HepG2 (cell line): Measurements from ENCODE around the gene SORBS2. TPM values are rescaled to one million over a fixed set of nuclear protein-coding genes. Genes with fewer than 3 reads are reported as not detected.

Experiments
- ATAC-seq: fragments of 200-7000 bp; cut with Tn5 transposase; 3 replicates; pipeline ENCODE4 v1.9.1; 2020; ENCODE audit warnings: mild to moderate bottlenecking, moderate library complexity
- BruUV-seq: library from RNA; stranded (reverse); fragments of 400-500 nt; replicated peaks from 2 replicates; lab custom pipeline; 2021; lab: Mats Ljungman, UMichigan
- CTCF ChIA-PET: fragments of 300-600 bp; formaldehyde crosslinking; extraction: SDS; loops from one replicate; lab custom pipeline; 2021; ENCODE audit warnings: low total read pairs, inconsistent platforms, low intra/inter-chr PET ratio; lab: Yijun Ruan, JAX
- POLR2A ChIA-PET: fragments of 350-600 bp; sonication (Branson Sonifier 250); formaldehyde crosslinking; loops from one replicate; lab custom pipeline; 2020; ENCODE audit warnings: antibody characterized with exemption, inconsistent platforms; lab: Yijun Ruan, JAX
- DNase-seq: peaks from one replicate; pipeline ENCODE4 v3.0.0-alpha.2; 2015; ENCODE audit warnings: low spot score
- FAIRE-seq: peaks from 3 replicates; lab custom pipeline; 2011; peaks lifted over from hg19 to GRCh38; lab: Jason Lieb, UNC
- H2AFZ ChIP-seq: one replicate; pipeline ENCODE4 v1.6.1; 2011; ENCODE audit warnings: low read length, inconsistent platforms
- H3K27ac ChIP-seq: fragments of 300-600 bp; 3 replicates; pipeline ENCODE4 v1.8.0; 2011; ENCODE audit warnings: mixed run types, mild to moderate bottlenecking, mixed read lengths, low read length, inconsistent platforms; ENCODE audit not compliant: insufficient read depth; ENCODE audit errors: extremely low read length
- H3K27me3 ChIP-seq, 2 experiments: fragments of 200-600 bp in 1 of 2; 2 replicates in 1 of 2; 3 replicates in 1 of 2; pipeline versions ENCODE4 v1.6.0 to v1.8.0; 2011; ENCODE audit warnings: low read length in 2 of 2, mild to moderate bottlenecking in 2 of 2, moderate library complexity in 2 of 2, inconsistent platforms in 1 of 2; ENCODE audit not compliant: insufficient read depth in 2 of 2, control insufficient read depth in 1 of 2
- H3K36me3 ChIP-seq, 2 experiments: fragments of 200-600 bp in 1 of 2; replicated peaks in 1 of 2; 2 replicates in 1 of 2; 3 replicates in 1 of 2; pipeline versions ENCODE4 v1.5.1 to v1.8.0; 2011; ENCODE audit warnings: low read length in 2 of 2, inconsistent platforms in 1 of 2; ENCODE audit not compliant: insufficient read depth in 2 of 2, control insufficient read depth in 1 of 2
- H3K4me1 ChIP-seq: 2 replicates; pipeline ENCODE4 v1.5.1; 2012; ENCODE audit warnings: low read length, inconsistent platforms; ENCODE audit not compliant: insufficient read depth
- H3K4me2 ChIP-seq: 2 replicates; pipeline ENCODE4 v1.6.0; 2011; ENCODE audit warnings: low read depth, low read length, inconsistent platforms
- H3K4me3 ChIP-seq, 3 experiments: fragments of 200-600 bp in 1 of 3; sonication (generic), shearing (Covaris generic) in 1 of 3; replicated peaks in 1 of 3; 2 replicates each; pipeline ENCODE4 v1.5.1; 2011 to 2016; ENCODE audit warnings: low read length in 3 of 3, inconsistent platforms in 2 of 3, low read depth in 2 of 3, mild to moderate bottlenecking in 2 of 3, control low read depth in 1 of 3, mixed read lengths in 1 of 3; ENCODE audit not compliant: insufficient read depth in 1 of 3
- H3K79me2 ChIP-seq: one replicate; pipeline ENCODE4 v1.6.1; 2011; ENCODE audit warnings: low read length, inconsistent platforms; ENCODE audit not compliant: insufficient read depth
- H3K9ac ChIP-seq: 2 replicates; pipeline ENCODE4 v1.6.0; 2011; ENCODE audit warnings: mild to moderate bottlenecking, low read depth, low read length, inconsistent platforms; ENCODE audit not compliant: insufficient read depth
- H3K9me3 ChIP-seq: 2 replicates; pipeline ENCODE4 v1.5.1; 2012; ENCODE audit warnings: mild to moderate bottlenecking, low read length
- H4K20me1 ChIP-seq: 2 replicates; pipeline ENCODE4 v1.6.0; 2011; ENCODE audit warnings: inconsistent platforms, mild to moderate bottlenecking, low read length, moderate library complexity; ENCODE audit not compliant: insufficient read depth
- ARNT2 ChIP-seq: sonication (generic); formaldehyde crosslinking; IDR thresholded peaks from 2 replicates; pipeline ENCODE4 v1.8.0; 2022; ENCODE audit warnings: mild to moderate bottlenecking, low read depth, missing genetic modification reagents, moderate library complexity
- HIC2 ChIP-seq: sonication (generic); formaldehyde crosslinking; IDR thresholded peaks from 2 replicates; pipeline ENCODE4 v1.9.0; 2022; ENCODE audit warnings: low read depth, missing genetic modification reagents
- HIVEP1 ChIP-seq: sonication (generic); formaldehyde crosslinking; IDR thresholded peaks from 2 replicates; pipeline ENCODE4 v1.4.0; 2020; ENCODE audit warnings: mild to moderate bottlenecking, missing genetic modification reagents
- JARID2 ChIP-seq: sonication (generic); formaldehyde crosslinking; IDR thresholded peaks from 2 replicates; pipeline ENCODE4 v1.8.1; 2023; ENCODE audit warnings: missing genetic modification reagents, inconsistent platforms; ENCODE audit not compliant: insufficient replicate concordance
- KAT7 ChIP-seq: IDR thresholded peaks from 2 replicates; pipeline ENCODE4 v1.6.1; 2018; ENCODE audit warnings: borderline replicate concordance, missing compliant biosample characterization
- KAT8 ChIP-seq: IDR thresholded peaks from 2 replicates; pipeline ENCODE4 v1.6.1; 2016; ENCODE audit warnings: missing genetic modification reagents, missing compliant biosample characterization
- MLXIP ChIP-seq: sonication (generic); formaldehyde crosslinking; IDR thresholded peaks from 2 replicates; pipeline ENCODE4 v1.9.0; 2021; ENCODE audit warnings: missing genetic modification reagents, borderline replicate concordance
- PRDM4 ChIP-seq: sonication (generic); formaldehyde crosslinking; IDR thresholded peaks from 2 replicates; pipeline ENCODE4 v1.9.0; 2021; ENCODE audit warnings: missing genetic modification reagents, borderline replicate concordance
- RFXAP ChIP-seq: sonication (generic); formaldehyde crosslinking; IDR thresholded peaks from 2 replicates; pipeline ENCODE4 v1.4.0; 2020; ENCODE audit warnings: missing genetic modification reagents, borderline replicate concordance
- ZNF143 ChIP-seq: sonication (generic); formaldehyde crosslinking; IDR thresholded peaks from 2 replicates; pipeline ENCODE4 v1.4.0; 2020; ENCODE audit warnings: missing genetic modification reagents
- WGBS: methylation state at CpG from one replicate; pipeline ENCODE4 v1.1.6; 2017; ENCODE audit warnings: low lambda C conversion rate; 5-methylcytosine and 5-hydroxymethylcytosine counted together
- in situ Hi-C: cut with HindIII; loops from 2 replicates; pipeline ENCODE4 v1.10.0; 2017; ENCODE audit warnings: low pct_unique_long_range_greater_than_20kb; ENCODE audit not compliant: extremely low pct_ligation_motif_present
- intact Hi-C: fragments of 100-400 bp; cut with micrococcal nuclease; formaldehyde crosslinking; loops from one replicate; pipeline ENCODE4 v1.10.0; 2022; ENCODE audit not compliant: unreplicated experiment
- polyA plus RNA-seq, 8 experiments: library from polyadenylated mRNA; depleted of rRNA in 3 of 8; stranded (reverse) in 7 of 8; unstranded in 1 of 8; fragments of >200 nt; fragmentation: Illumina TruSeq in 4 of 8; extraction: Trizol in 4 of 8; gene quantifications; 2 replicates each; pipeline versions ENCODE4 v1.2.1 to v1.2.3, GENCODE V29; 2011 to 2016; ENCODE audit warnings: low read depth in 4 of 8, missing spikeins in 1 of 8, mixed read lengths in 1 of 8; ENCODE audit not compliant: insufficient read depth in 1 of 8
- total RNA-seq, 5 experiments: library from RNA; depleted of rRNA; stranded (reverse); fragments of >200 nt; fragmentation: Illumina TruSeq; extraction: Trizol; gene quantifications; 2 replicates each; pipeline ENCODE4 v1.2.3, GENCODE V29; 2016; ENCODE audit warnings: low read depth in 1 of 5

The SORBS2 gene
- total and polyA plus RNA-seq, 2 of the 13 experiments (the other 11 are each of a cell fraction or from before 2014, with no cell fraction given), result 25.0 to 80.5 TPM

- Histone ChIP-seq H3K9ac (no peak overlapping the region), H2AFZ (no peak overlapping the region), H3K4me1 (peaks cover 29% of the 10 kb centered on the region)
Measured at GRCh38 chr4:185737489-185738037, 74.4 kb downstream of the SORBS2 start.

More at GRCh38 chr4:185737489-185738037, 74.4 kb downstream of the SORBS2 start:
- intact Hi-C loops, result loop anchor here (10.0 kb wide), 1 partner anchor 1273 kb away; no protein-coding TSS in a partner anchor
- no peaks in the 10 kb centered on the region for H3K9me3 ChIP-seq
- no peaks in the 10 kb centered on the region; the same call in 1 of the 2 replicates for H4K20me1 ChIP-seq
- 97% methylated on average over 21 of the region's 21 CpGs for WGBS
- no peak overlapping the region for H3K4me3 ChIP-seq
- FAIRE-seq (no peak), DNase-seq (no peak), ATAC-seq (no peak)
- ChIA-PET POLR2A (no interaction called here), CTCF (no interaction called here)
- H3K4me2 ChIP-seq, result no peak overlapping the region
- peaks cover 5 to 14% of the 10 kb centered on the region in 2 experiments; a peak in 4 of 5 replicates for H3K36me3 ChIP-seq
- in situ Hi-C loops, result no loop called here
- peaks cover 13% of the 10 kb centered on the region for H3K79me2 ChIP-seq
- BruUV-seq, result no TSS peak
- H3K27ac ChIP-seq, result no peak overlapping the region
- TF ChIP-seq HIC2 (CRISPR knock-in tag) (no peak), PRDM4 (CRISPR knock-in tag) (no peak), MLXIP (CRISPR knock-in tag) (no peak), KAT7 (CRISPR knock-in tag) (no peak), RFXAP (no peak), HIVEP1 (CRISPR knock-in tag) (no peak), KAT8 (CRISPR knock-in tag) (no peak), ARNT2 (no peak), JARID2 (no peak), ZNF143 (CRISPR knock-in tag) (no peak)
- H3K27me3 ChIP-seq, result no peaks in the 10 kb centered on the region
